ENCODE data around the gene RGPD3.
"Not testable (repeated sequence)": the region's sequence is repeated elsewhere in the genome, so short reads cannot be mapped to it uniquely, and the experiment has no call there.

RGPD3 gene

DNA sequence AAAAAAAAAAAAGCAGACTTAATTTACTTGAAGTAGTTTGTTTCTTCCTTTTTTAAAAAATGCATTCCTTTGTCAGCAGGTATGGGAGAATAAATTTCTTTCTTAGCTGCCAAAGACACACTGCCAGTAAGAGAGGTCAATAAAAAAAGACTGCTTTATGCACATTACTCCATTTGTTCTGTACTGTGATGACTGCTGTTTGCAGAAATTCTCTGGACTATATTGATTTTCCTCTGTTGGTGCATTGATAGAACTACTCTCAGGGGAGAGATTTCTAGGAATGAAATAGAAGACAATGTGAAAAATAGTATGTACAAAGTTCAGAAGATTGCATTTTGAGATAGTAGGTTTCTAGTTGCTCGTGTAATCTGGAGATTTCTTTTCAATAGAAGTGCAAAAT, 11.3 kb upstream of the RGPD3 start:
- not testable (repeated sequence) for DNase-seq

DNA sequence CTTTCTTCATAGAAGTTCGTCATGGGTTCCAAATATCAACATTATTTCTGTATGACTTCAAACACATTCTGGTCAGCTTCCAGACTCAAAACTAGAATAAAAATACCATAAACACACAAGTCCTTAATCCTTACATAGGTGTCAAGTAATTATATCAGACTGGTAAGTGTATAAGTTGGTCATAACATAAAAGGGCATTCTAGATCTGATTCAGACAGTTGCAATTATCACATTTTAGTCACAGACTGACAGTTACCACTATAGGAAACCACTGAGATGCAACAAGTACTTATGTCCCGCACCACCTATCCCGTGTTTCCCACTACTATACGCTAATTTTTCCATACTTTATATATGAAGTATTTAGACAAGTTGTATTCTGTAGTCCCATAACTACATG, 9.4 kb upstream of the RGPD3 start:
- DNase-seq: not testable (repeated sequence)

DNA sequence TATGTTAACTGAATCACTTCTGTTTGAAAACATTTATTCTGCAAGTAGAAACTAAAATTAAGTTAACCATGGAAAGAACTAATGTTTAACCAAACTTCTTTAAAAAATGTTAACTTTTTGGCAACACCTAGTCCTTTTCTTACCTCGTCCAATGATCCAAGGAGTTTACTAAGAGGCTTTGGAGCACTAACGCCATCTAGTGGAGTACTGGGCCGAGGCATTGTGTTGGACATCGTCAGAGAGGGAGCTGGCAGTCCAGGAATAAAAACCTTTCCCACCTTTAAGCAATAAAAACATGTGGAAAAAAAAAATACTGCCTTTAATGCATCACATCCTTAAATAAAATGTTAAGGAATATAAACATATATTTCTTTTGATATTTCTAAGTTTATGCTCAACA, 2.4 kb upstream of the RGPD3 start:
- not testable (repeated sequence) for DNase-seq

DNA sequence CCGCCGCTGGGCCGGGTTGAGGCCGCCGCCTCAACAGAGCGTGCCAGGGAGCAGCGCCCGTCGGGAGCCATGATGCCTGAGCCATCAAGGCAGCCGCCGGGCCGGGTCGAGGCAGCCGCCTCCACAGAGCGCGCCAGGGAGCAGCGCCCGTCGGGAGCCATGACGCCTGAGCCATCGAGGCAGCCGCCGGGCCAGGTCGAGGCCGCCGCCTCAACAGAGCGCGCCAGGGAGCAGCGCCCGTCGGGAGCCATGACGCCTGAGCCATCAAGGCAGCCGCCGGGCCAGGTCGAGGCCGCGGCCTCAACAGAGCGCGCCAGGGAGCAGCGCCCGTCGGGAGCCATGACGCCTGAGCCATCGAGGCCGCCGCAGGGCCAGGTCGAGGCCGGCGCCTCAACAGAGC, 697 bp downstream of the RGPD3 start:
- not testable (repeated sequence) for DNase-seq

DNA sequence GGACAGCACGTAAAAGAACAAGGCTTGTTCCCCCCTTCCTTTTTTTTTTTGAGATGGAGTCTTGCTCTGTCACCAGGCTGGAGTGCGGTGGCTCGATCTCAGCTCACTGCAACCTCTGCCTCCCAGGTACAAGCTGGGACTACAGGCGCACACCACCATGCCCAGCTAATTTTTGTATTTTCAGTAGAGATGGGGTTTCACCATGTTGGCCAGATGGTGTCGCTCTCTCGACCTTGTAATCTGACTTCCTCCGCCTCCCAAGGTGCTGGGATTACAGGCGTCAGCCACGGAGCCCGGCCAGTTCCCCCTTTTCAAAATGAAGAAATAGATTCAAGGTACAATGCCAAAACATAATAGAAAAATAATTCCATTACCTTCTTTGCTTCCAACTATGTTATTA, 6.3 kb downstream of the RGPD3 start:
- DNase-seq: not testable (repeated sequence)

DNA sequence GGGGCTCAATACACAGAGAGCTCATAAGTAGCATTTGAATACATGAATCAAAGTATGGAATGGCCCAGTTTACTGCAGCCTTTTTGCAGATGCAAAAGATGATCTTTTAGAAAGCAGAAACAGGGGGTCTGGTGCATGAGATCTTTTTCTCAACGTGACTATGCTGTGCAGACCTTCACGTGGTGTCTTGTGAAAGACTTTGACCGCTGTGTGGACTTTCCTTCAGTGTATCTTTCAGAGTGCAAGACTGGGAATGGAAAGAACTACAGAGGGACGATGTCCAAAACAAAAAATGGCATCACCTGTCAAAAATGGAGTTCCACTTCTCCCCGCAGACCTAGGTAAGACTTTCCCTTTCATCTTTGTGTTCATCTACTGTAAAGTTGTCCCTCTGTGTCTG, 77.5 kb downstream of the RGPD3 start:
- not testable (repeated sequence) for DNase-seq

DNA sequence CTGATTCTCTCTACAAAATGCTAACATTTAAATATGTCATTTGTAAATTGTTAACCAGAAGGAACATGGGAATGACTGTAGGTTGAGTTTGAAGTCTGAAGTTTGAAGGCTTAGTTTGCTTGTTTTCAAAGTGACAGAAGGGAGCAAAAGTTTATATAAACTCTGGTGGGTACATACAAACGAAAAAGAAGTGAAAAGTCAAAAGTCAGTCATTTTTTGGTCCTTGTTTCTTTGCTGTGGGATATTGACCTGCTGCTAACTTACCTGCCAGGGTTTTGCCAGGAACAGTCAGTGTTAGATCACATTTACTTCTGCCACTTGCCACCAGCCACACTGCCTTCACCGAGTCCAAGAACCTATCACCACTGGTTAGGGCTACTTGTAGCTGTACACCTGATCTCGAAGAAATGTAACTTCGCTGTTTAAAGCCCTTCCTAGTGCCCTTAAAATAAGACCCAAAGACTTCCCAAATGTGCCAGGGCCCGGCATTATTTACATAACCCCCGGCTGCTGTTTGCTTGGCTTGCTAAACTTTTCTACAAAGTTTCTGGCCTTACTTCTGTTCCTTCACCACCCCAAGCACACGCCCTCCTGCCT, 79.3 kb downstream of the RGPD3 start:
- not testable (repeated sequence) for DNase-seq

DNA sequence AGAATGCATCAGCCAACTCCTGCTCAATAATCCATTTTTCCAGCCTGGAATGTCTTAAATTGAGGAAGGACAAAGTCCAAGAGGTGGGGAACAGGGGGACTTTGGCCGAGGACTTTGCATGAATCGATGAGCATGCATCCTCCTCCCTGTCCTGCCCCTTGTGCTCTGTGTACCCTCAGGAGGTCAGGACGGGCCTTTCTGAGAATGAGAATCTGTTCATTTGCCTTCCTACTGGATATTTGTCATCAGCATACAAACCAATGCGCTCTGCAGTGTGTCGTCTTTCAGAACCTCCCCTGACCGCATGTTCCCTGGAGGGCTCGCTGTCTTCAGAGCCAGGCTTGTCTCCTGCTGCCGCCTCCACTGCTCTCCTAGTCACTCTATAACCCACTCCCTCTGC, 83.7 kb downstream of the RGPD3 start:
- not testable (repeated sequence) for DNase-seq

DNA sequence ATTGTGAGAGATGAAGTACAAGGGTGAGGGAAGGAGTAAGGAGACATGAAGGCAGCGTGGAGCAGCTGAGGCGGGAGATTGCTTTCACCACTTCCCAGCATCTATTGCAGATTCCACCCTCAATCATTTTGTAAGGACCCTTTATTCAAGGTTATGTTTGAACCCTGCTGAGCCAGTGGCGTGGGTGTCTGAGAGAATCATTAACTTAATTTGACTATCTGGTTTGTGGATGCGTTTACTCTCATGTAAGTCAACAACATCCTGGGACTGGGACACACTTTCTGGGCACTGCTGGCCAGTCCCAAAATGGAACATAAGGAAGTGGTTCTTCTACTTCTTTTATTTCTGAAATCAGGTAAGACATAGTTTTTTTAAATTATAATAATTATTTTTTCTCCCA, 86.3 kb downstream of the RGPD3 start:
- not testable (repeated sequence) for DNase-seq

DNA sequence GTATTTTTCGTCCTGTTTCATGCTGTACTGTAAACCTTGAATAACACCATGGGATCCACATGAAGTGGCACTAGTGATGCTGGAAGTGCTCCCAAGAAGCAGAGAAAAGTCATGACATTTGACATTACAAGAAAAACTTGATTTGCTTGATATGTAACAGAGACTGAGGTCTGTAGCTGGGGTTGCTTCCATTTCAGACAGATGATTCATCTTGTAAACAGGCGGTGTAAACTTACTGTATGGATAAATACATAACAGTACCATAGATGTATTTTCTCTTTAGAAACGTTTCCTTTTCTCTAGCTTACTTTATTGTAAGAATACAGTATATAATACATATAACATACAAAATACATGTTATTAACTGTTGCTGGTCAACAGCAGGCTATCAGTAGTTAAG, 88.6 kb downstream of the RGPD3 start:
- not testable (repeated sequence) for DNase-seq

DNA sequence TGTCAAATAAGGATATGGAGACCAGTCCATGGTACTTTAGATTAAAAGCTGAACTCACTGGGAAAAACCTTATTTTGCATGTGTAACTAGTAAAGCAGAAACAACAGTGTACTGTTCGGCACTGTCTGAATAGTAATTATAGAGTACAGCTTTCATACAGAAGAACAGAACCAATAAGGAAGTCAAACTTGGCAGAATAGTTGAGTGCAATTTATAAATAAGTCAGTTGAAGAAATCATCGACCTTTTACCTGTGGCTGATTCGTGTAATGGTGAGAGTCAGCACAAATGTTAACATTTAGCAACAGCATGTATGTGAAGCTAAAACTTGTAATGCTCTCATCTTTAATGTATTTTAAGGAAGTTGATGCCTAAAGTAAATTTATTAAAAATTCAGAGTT, 99.0 kb downstream of the RGPD3 start:
- not testable (repeated sequence) for DNase-seq

DNA sequence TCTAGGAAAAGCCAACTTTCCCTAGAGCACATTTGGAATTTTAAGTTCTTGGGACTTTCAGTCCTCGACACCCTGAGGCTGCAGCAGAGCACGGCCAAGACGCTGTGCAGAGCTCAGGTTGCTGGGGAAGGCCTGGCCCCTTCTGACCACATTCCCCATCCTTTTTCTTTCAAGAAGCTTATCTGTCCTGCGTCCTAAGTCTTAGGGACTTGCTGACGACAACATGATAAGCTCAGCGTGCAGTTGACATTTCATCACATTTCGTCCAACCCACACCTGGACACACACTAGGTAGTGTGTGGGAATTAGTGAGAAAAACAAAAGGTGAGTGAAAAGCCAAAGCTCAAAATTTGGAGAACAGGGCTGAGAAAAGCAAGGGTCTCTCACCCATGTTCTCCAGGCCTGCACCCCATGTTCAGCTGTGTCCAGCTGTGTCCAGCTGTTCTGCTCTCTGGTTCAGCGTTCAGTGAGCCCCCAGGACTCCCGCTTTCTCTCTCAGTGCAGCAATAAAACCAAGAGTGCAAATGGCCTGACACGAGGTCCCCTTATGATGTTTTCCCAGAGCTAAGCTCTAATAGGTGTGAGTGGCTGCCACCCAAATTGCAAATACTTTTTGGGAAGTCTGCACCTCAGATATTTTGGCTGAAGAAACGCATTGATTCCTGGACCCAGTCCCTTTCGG, 101.9 kb downstream of the RGPD3 start:
- no peak for DNase-seq

DNA sequence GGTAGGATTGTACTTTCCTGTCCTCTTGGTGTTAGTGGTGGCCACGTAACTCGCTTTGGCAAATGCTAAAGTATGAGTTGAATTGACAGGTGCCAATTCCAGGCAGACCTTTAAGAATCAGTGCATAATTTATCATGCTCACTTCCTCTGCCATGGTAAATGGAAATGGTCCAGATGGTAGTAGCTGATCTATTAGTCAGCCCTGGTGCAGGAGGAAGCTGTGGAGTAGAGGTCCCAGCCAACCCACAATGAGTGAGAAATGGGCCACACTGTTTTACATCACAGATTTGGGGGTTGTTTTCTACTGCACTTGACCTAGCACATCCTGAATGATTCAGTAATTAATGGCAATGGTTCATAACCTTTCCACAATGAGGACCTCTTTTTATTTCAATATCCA, 104.4 kb downstream of the RGPD3 start:
- no peak for DNase-seq

DNA sequence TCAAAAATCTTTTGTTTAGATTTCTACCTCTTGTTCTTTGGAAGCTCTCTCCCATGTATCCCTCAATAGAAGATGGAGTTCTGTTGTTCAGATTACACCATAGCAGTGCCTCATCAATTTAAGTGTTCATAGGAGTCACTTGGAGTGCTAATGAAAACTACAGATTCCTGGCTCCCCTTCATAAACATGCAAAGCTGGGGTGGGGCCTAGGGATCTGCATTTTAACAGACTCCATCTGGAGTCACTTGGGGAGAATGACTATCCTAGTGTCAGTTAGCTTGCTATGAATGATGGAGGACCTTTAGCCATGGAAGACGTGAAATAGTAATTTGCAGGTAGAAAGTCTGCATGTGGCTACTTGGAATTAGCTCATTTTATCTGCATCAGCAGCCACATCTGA, 105.4 kb downstream of the RGPD3 start:
- DNase-seq: no peak

DNA sequence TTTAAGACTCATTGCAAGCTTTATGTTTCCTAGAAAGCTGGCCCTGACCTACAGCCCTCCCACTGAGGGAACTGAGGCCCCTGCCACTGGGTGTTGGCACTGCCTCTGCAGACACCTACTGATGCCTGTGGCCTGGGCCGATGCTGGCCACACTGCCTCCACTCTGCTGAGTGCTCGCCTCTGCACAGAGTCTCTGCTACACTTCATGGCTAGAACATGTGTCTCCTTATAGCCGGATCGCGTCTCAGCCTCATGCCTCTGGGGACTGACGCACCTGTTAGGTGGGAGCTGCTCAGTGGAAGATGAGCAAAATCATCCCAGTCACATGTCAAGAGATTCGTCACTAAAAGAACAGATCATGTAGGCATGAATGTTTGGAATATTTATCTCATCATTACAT, 108.7 kb downstream of the RGPD3 start:
- DNase-seq: no peak

DNA sequence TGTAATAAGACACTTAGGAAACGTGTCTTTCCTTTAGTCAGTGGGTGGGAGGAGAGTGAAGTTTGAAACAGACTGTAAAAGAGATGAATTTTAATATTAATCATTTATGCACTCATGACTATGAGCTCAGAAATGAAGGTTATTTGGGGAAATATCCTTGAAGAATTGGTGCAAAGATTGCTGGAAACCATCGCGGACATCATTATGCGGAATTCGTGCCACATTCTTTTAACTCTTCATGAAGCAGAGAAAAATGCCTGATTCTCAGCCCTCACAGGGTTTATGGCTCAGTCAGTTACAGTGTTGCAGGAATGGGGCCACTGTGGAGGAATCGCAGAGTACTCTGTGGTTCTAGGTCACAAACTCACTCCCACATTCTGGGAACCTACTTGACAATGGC, 109.7 kb downstream of the RGPD3 start:
- DNase-seq: no peak

DNA sequence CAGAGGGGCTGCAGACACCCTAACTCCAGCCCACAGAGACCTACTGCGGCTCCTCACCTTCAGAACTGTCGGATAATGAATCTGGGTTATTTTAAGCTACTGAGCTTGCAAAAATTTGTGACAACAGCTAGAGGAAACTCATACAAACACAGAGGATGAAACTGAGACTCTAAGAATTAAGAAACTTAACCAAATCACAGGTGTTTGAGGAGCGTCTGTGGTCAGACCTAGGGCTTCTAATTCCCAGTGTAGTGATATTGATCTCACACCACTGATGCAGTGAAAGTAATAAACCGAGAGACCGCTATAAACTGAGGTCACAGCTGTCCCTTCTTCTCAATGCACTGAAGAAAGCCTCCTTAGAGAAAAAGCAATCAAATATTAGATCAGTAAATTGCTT, 110.1 kb downstream of the RGPD3 start:
- DNase-seq: no peak

DNA sequence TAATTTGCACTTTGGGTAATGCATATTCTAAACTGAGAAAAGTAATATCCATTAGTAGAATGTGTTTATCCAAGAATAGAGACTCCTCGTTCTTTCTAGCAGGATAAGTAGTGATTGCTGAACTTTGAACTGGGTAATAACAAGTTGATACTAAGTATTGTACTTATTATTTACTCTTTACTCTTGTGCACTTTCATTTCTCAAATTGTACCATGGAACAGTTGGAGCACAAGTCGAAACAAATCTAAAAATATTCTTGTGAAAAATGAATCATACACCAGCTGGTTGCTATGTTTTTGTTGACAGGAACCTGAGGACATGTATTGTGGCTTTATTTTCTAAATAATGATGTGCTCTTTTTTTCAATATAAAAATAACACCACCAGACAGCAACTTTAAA, 111.9 kb downstream of the RGPD3 start:
- DNase-seq: no peak

DNA sequence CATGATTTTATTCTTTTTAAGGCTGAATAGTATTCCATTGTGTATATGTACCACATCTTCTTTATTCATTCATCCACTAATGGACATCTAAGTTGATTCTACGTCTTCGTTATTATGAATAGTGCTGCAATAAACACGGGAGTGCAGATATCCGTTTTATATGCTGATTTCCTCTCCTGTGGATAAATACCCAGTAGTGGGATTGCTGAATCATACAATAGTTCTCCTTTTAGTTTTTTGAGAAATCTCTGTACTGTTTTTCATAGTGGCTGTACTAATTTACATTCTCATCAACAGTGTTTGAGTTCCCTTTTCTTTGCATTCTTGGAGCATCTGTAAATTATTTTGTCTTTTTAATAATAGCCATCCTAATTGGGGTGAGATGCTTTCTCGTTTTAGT, 114.5 kb downstream of the RGPD3 start:
- DNase-seq: no peak

DNA sequence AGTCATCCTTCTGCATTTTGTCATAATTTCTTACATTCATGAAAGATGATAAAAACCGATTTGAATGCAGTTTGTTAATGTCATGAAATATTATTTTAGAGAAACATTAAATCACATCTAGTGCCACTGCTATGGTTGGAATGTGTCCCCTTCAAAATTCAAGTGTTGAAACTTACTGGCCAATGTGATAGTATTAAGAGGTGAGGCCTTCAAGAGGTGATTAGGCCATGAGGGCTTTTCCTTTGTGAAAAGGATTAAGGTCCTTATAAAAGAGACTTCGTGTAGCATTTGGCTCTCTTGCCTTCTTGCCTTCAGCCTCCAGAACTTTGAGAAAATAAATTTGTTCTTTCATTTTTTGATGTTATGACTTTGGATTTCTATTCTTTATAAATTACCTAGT, 117.2 kb downstream of the RGPD3 start:
- no peak for DNase-seq

DNA sequence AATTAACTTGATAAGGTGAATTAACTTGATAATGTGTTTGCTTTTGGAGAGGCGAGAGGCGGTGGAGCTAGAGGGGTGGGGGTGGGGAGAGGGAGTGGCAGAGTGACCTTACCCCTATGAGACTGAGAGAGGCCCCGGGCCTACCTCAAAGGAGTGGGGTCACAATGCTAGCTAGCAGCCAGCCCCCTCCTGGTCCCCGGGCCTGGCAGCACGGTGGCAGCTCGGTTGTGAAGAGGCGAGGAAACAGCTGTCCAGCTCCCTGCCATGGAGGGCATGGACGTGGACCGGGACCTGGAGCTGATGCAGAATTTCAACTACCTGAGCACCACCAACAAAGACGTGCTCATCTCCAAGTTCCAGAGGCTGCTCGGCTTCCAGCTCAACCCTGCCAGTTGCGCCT, 123.9 kb downstream of the RGPD3 start:
- DNase-seq: no peak

DNA sequence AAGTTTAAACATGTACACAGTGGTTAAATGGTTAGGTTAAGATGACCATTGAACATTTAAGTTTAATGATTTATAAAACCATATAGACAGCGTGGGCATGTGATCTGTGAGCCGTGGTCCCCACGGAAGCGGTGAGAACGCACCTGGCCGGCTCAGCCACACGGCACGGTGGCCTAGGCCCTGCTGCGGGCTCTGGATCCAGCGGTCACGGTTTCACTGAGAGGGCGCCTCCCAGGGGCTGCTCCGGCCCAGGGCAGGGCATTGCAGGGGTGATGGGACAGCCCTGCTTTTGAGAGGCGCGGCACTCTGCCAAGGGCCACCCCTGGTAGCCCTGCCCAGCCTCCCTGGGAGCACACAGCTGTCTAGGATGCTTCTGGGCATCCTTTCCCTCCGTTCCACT, 124.9 kb downstream of the RGPD3 start:
- DNase-seq: no peak

DNA sequence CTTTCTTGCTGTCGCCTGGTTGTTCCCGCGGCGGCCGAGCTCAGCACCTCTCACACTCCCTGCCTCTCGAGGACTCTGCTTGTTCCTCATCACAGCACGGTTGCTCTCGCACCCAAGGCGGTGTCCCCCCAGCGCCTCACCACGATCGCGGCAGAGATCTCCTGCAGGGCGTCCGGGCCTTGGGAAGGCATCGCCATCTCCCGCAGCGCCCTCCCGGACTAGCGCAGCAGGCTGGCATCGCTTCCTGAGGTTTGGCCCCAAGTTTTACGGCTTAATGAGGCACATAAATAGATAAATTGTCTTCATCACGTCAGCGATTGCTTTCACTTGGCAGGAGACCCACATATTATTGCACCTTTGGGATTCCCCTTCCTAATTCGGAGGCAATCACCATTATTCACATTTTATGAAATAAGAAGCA, 125.4 kb downstream of the RGPD3 start:
- DNase-seq: no peak

DNA sequence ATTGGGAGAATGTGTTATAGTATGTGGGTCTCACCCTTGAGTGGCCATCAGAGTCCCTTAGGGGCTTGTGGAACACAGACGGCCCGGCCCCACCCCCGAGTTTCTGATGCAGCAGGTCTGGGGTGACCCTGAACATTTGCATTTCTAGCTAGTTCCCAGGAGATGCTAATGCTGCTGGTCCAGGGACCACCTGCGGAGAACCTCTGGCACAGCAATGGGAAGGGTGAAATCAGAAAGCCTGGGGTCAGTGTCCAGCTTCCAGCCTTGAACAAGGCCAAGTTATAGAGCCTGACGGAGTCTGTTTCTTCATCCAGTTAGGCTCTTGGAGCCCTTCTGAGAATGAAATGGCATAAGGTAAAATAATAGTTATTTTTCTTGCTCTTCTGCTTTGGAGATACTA, 126.5 kb downstream of the RGPD3 start:
- no peak for DNase-seq

Data from CD4-positive, alpha-beta T cell treated with Interleukin-6 for 4 hours (primary cell).